WTC11 (cell line): Measurements from ENCODE around the gene SHROOM1. TPM values are rescaled to one million over a fixed set of nuclear protein-coding genes. Genes with fewer than 3 reads are reported as not detected.

Experiments
- ATAC-seq: fragments of 200-7000 bp; cut with Tn5 transposase; 2 replicates; pipeline ENCODE4 v1.10.0; 2021; ENCODE audit warnings: mild to moderate bottlenecking, moderate library complexity
- CTCF ChIA-PET: fragments of 300-600 bp; sonication (Branson Sonifier 250); formaldehyde crosslinking; loops from one replicate; lab custom pipeline; 2021; ENCODE audit warnings: antibody characterized with exemption; lab: Charles Lee
- POLR2A ChIA-PET: fragments of 350-600 bp; sonication (Branson Sonifier 250); formaldehyde crosslinking; loops from one replicate; lab custom pipeline; 2021; ENCODE audit warnings: antibody characterized with exemption; lab: Charles Lee
- DNase-seq: peaks from one replicate; pipeline ENCODE4 v3.0.0; 2021; ENCODE audit warnings: low spot score
- H3K27ac Mint-ChIP-seq: 2 replicates; pipeline ENCODE4 v1.8.0; 2021; ENCODE audit warnings: mixed read lengths
- H3K27me3 Mint-ChIP-seq: 2 replicates; pipeline ENCODE4 v1.8.0; 2021; ENCODE audit warnings: low read depth, mild to moderate bottlenecking, moderate library complexity, mixed read lengths
- H3K36me3 Mint-ChIP-seq: 2 replicates; pipeline ENCODE4 v1.8.0; 2021; ENCODE audit warnings: mixed read lengths
- H3K4me1 Mint-ChIP-seq: 2 replicates; pipeline ENCODE4 v1.8.0; 2022; ENCODE audit warnings: mixed read lengths
- H3K4me3 Mint-ChIP-seq: 2 replicates; pipeline ENCODE4 v1.8.0; 2021; ENCODE audit warnings: mild to moderate bottlenecking, moderate library complexity, mixed read lengths
- H3K9me3 Mint-ChIP-seq: 2 replicates; pipeline ENCODE4 v1.8.0; 2021; ENCODE audit warnings: mixed read lengths
- EMX1 ChIP-seq: fragments of 250-450 bp; sonication (Bioruptor Pico); IDR thresholded peaks from 2 replicates; pipeline ENCODE4 v1.8.0; 2021; ENCODE audit warnings: mild to moderate bottlenecking
- ETV6 ChIP-seq: sonication (generic); formaldehyde crosslinking; IDR thresholded peaks from 2 replicates; pipeline ENCODE4 v1.8.1; 2022; ENCODE audit warnings: mild to moderate bottlenecking, missing genetic modification reagents
- IRF1 ChIP-seq: sonication (generic); formaldehyde crosslinking; IDR thresholded peaks from 2 replicates; pipeline ENCODE4 v1.8.0; 2023; ENCODE audit warnings: missing genetic modification reagents
- MAX ChIP-seq: sonication (generic); formaldehyde crosslinking; IDR thresholded peaks from 2 replicates; pipeline ENCODE4 v1.8.0; 2022; ENCODE audit warnings: mild to moderate bottlenecking, missing genetic modification reagents
- OVOL2 ChIP-seq: fragments of 250-450 bp; sonication (Bioruptor Pico); IDR thresholded peaks from 2 replicates; pipeline ENCODE4 v1.9.0; 2021; ENCODE audit warnings: mild to moderate bottlenecking, borderline replicate concordance
- PRRX2 ChIP-seq: fragments of 250-450 bp; sonication (Bioruptor Pico); IDR thresholded peaks from 2 replicates; pipeline ENCODE4 v1.8.0; 2021; ENCODE audit warnings: mild to moderate bottlenecking
- SMAD4 ChIP-seq: sonication (generic); formaldehyde crosslinking; IDR thresholded peaks from 2 replicates; pipeline ENCODE4 v1.8.0; 2022; ENCODE audit warnings: mild to moderate bottlenecking, missing genetic modification reagents
- TP53 ChIP-seq: sonication (generic); formaldehyde crosslinking; IDR thresholded peaks from 2 replicates; pipeline ENCODE4 v1.8.1; 2023; ENCODE audit warnings: mild to moderate bottlenecking, missing genetic modification reagents
- ZNF121 ChIP-seq: sonication (generic); formaldehyde crosslinking; IDR thresholded peaks from 2 replicates; pipeline ENCODE4 v1.8.0; 2023; ENCODE audit warnings: missing genetic modification reagents
- ZNF281 ChIP-seq: sonication (generic); formaldehyde crosslinking; IDR thresholded peaks from 2 replicates; pipeline ENCODE4 v1.8.0; 2023; ENCODE audit warnings: mild to moderate bottlenecking, missing genetic modification reagents
- ZNF396 ChIP-seq: fragments of 250-450 bp; sonication (Bioruptor Pico); IDR thresholded peaks from 2 replicates; pipeline ENCODE4 v1.8.0; 2021; ENCODE audit warnings: mild to moderate bottlenecking, moderate library complexity, borderline replicate concordance
- ZNF416 ChIP-seq: fragments of 250-450 bp; sonication (Bioruptor Pico); IDR thresholded peaks from 2 replicates; pipeline ENCODE4 v1.9.0; 2021; ENCODE audit warnings: mild to moderate bottlenecking, inconsistent platforms
- ZNF512 ChIP-seq: sonication (generic); formaldehyde crosslinking; IDR thresholded peaks from 2 replicates; pipeline ENCODE4 v1.8.1; 2022; ENCODE audit warnings: missing genetic modification reagents, borderline replicate concordance
- ZNF532 ChIP-seq: fragments of 250-450 bp; sonication (Bioruptor Pico); IDR thresholded peaks from 2 replicates; pipeline ENCODE4 v1.9.0; 2021; ENCODE audit warnings: mild to moderate bottlenecking, borderline replicate concordance
- total RNA-seq: library from RNA; stranded (reverse); gene quantifications from 3 replicates; pipeline ENCODE4 v1.2.3, GENCODE V29; 2021

Gene SHROOM1
- total RNA-seq, 1 experiment from 2014 or later, result 8.1 TPM

- TF ChIP-seq PRRX2 (CRISPR knock-in tag) (no peak), ZNF416 (CRISPR knock-in tag) (no peak), SMAD4 (no peak), IRF1 (no peak), OVOL2 (CRISPR knock-in tag) (no peak), TP53 (CRISPR knock-in tag) (no peak), ZNF121 (CRISPR knock-in tag) (no peak), MAX (CRISPR knock-in tag) (no peak), ZNF532 (CRISPR knock-in tag) (no peak), EMX1 (no peak), ZNF396 (CRISPR knock-in tag) (no peak)
Measured at GRCh38 chr5:132840896-132841295, 10.4 kb upstream of the SHROOM1 start (continued).

GRCh38 chr5:132840313-132840712, 9.9 kb upstream of the SHROOM1 start:
- ATAC-seq (no peak), DNase-seq (no peak)
- ChIA-PET POLR2A (no interaction called here), CTCF (no interaction called here)
- no peaks in the 10 kb centered on the region for H3K9me3 Mint-ChIP-seq
- TF ChIP-seq ETV6 (CRISPR knock-in tag), result no peak
- no peak for TF ChIP-seq ZNF512 (CRISPR knock-in tag)
- no peak for TF ChIP-seq ZNF281 (CRISPR knock-in tag)
- no peak for TF ChIP-seq ZNF396 (CRISPR knock-in tag)
- H3K4me1 Mint-ChIP-seq, result no peaks in the 10 kb centered on the region
- no peaks in the 10 kb centered on the region for H3K36me3 Mint-ChIP-seq
- H3K4me3 Mint-ChIP-seq, result no peak overlapping the region
- H3K27me3 Mint-ChIP-seq, result no peaks in the 10 kb centered on the region
- H3K27ac Mint-ChIP-seq, result no peak overlapping the region
